ENCODE results near the gene SHANK2.

SHANK2 gene

GRCh38 chr11:71227058-71227659 is 25.2 kb downstream of the SHANK2 start:
- Histone ChIP-seq H3K27ac (ENCODE audit: low read length) (no peak overlapping the region), H3K27me3 (replicated peaks; ENCODE audit: insufficient read depth, low read length) (peaks cover 92% of the 10 kb centered on the region), H3K9me2 (replicated peaks; ENCODE audit: insufficient read depth, low read length) (no peaks in the 10 kb centered on the region), H3K36me3 (replicated peaks; ENCODE audit: insufficient read depth, low read length) (no peaks in the 10 kb centered on the region), H3K79me2 (ENCODE audit: low read length) (no peaks in the 10 kb centered on the region), H3K4me2 (ENCODE audit: low read depth, low read length) (no peak overlapping the region), H3K4me3 (ENCODE audit: low read length) (no peak overlapping the region), H2AFZ (ENCODE audit: low read length) (no peak overlapping the region), H3F3A (ENCODE audit: insufficient read depth, low read length) (no peaks in the 10 kb centered on the region), H3K9ac (ENCODE audit: low read length) (no peak overlapping the region), H4K20me1 (ENCODE audit: insufficient read depth, low read length) (no peaks in the 10 kb centered on the region), H3K9me3 (replicated peaks; ENCODE audit: insufficient read depth, low read length) (no peaks in the 10 kb centered on the region), H3K4me1 (ENCODE audit: low read length) (no peaks in the 10 kb centered on the region)
- TF ChIP-seq EZH2 (optimal IDR thresholded peaks at IDR 0.05; ENCODE audit: low read depth, low read length) (no peak), CTCF (IDR thresholded peaks at IDR 0.05; ENCODE audit: low read length) (no peak), EZH2phosphoT487 (IDR thresholded peaks at IDR 0.05; ENCODE audit: low read length) (no peak)
- DNase-seq = no peak

GRCh38 chr11:71223671-71224660 is 28.4 kb downstream of the SHANK2 start:
- Histone ChIP-seq H3K79me2 (ENCODE audit: low read length) (no peaks in the 10 kb centered on the region), H3K4me1 (ENCODE audit: low read length) (no peaks in the 10 kb centered on the region)
- TF ChIP-seq EZH2phosphoT487 (IDR thresholded peaks at IDR 0.05; ENCODE audit: low read length) (no peak), EZH2 (optimal IDR thresholded peaks at IDR 0.05; ENCODE audit: low read depth, low read length) (no peak), CTCF (IDR thresholded peaks at IDR 0.05; ENCODE audit: low read length) (no peak)

GRCh38 chr11:71223081-71223405 is 29.3 kb downstream of the SHANK2 start:
- H2AFZ ChIP-seq (ENCODE audit: low read length) = no peak overlapping the region
- no peak overlapping the region for H3K9ac ChIP-seq (ENCODE audit: low read length)
- no peak overlapping the region for H3K4me2 ChIP-seq (ENCODE audit: low read depth, low read length)
- peaks cover 90% of the 10 kb centered on the region for H3K27me3 ChIP-seq (replicated peaks; ENCODE audit: insufficient read depth, low read length)
- H3K9me2 ChIP-seq (replicated peaks; ENCODE audit: insufficient read depth, low read length) = no peaks in the 10 kb centered on the region
- no peak for DNase-seq
- no peaks in the 10 kb centered on the region for H3K9me3 ChIP-seq (replicated peaks; ENCODE audit: insufficient read depth, low read length)
- no peaks in the 10 kb centered on the region for H3K79me2 ChIP-seq (ENCODE audit: low read length)
- H3K4me1 ChIP-seq (ENCODE audit: low read length) = no peaks in the 10 kb centered on the region
- TF ChIP-seq CTCF (IDR thresholded peaks at IDR 0.05; ENCODE audit: low read length) = no peak
- no peak for TF ChIP-seq EZH2 (optimal IDR thresholded peaks at IDR 0.05; ENCODE audit: low read depth, low read length)
- TF ChIP-seq EZH2phosphoT487 (IDR thresholded peaks at IDR 0.05; ENCODE audit: low read length) = no peak
- H3K27ac ChIP-seq (ENCODE audit: low read length) = no peak overlapping the region
- H4K20me1 ChIP-seq (ENCODE audit: insufficient read depth, low read length) = no peaks in the 10 kb centered on the region
- no peak overlapping the region for H3K4me3 ChIP-seq (ENCODE audit: low read length)
- H3F3A ChIP-seq (ENCODE audit: insufficient read depth, low read length) = no peaks in the 10 kb centered on the region
- H3K36me3 ChIP-seq (replicated peaks; ENCODE audit: insufficient read depth, low read length) = no peaks in the 10 kb centered on the region

More at GRCh38 chr11:71223671-71224660, 28.4 kb downstream of the SHANK2 start:
- H3K4me2 ChIP-seq (ENCODE audit: low read depth, low read length) = no peak overlapping the region
- no peak for DNase-seq
- no peaks in the 10 kb centered on the region for H4K20me1 ChIP-seq (ENCODE audit: insufficient read depth, low read length)
- no peaks in the 10 kb centered on the region for H3F3A ChIP-seq (ENCODE audit: insufficient read depth, low read length)
- H3K27me3 ChIP-seq (replicated peaks; ENCODE audit: insufficient read depth, low read length) = peaks cover 90% of the 10 kb centered on the region
- H3K36me3 ChIP-seq (replicated peaks; ENCODE audit: insufficient read depth, low read length) = no peaks in the 10 kb centered on the region
- no peak overlapping the region for H2AFZ ChIP-seq (ENCODE audit: low read length)
- no peaks in the 10 kb centered on the region for H3K9me2 ChIP-seq (replicated peaks; ENCODE audit: insufficient read depth, low read length)
- H3K4me3 ChIP-seq (ENCODE audit: low read length) = no peak overlapping the region
- no peak overlapping the region for H3K9ac ChIP-seq (ENCODE audit: low read length)
- H3K27ac ChIP-seq (ENCODE audit: low read length) = no peak overlapping the region
- no peaks in the 10 kb centered on the region for H3K9me3 ChIP-seq (replicated peaks; ENCODE audit: insufficient read depth, low read length)

Data from MM.1S (cell line).